ENCODE results near the gene EXOSC10. TPM values are rescaled to one million over a fixed set of nuclear protein-coding genes. Genes with fewer than 3 reads are reported as not detected.
"Not testable (repeated sequence)": the region's sequence is repeated elsewhere in the genome, so short reads cannot be mapped to it uniquely, and the experiment has no call there.

EXOSC10 gene
- polyA plus RNA-seq, 1 experiment: 65.9 TPM

DNA sequence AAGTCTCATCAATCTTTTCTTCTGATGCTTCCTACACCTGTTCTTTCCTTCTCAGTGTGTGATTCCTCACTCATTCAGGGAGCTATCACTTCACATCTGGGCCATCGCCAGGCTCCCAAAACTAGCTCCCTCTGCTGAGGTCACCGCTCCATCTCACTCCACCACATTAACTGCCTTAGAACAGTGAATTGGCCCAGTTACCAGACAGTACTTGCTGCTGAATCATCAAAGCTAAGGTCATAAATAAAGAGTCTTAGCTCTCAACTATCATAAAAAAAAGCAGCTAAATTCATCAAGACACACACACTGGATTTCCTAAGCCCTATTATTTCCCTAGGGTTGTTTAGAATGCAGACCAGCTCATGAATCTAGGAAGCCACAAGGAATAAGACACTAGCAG lies 21.0 kb downstream of the EXOSC10 start:
- Histone ChIP-seq H3K4me3 (ENCODE audit: low read depth, low read length) (no peak overlapping the region), H3K27me3 (ENCODE audit: control insufficient read depth, insufficient read depth, low read length) (no peaks in the 10 kb centered on the region), H3K27ac (ENCODE audit: low read depth, low read length) (no peak overlapping the region), H3K9me3 (ENCODE audit: control insufficient read depth, insufficient read depth, low read length) (no peaks in the 10 kb centered on the region)
- no peak for DNase-seq (ENCODE audit: low read depth, low spot score)
- TF ChIP-seq, protein P1, sequence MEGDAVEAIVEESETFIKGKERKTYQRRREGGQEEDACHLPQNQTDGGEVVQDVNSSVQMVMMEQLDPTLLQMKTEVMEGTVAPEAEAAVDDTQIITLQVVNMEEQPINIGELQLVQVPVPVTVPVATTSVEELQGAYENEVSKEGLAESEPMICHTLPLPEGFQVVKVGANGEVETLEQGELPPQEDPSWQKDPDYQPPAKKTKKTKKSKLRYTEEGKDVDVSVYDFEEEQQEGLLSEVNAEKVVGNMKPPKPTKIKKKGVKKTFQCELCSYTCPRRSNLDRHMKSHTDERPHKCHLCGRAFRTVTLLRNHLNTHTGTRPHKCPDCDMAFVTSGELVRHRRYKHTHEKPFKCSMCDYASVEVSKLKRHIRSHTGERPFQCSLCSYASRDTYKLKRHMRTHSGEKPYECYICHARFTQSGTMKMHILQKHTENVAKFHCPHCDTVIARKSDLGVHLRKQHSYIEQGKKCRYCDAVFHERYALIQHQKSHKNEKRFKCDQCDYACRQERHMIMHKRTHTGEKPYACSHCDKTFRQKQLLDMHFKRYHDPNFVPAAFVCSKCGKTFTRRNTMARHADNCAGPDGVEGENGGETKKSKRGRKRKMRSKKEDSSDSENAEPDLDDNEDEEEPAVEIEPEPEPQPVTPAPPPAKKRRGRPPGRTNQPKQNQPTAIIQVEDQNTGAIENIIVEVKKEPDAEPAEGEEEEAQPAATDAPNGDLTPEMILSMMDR (IDR thresholded peaks at IDR 0.05; ENCODE audit: low read depth, low read length): no peak
- ChIA-PET CTCF (interaction anchor here (5.4 kb wide), 1 partner anchor 41 kb away, joined by 30 read pairs; no protein-coding TSS in a partner anchor), POLR2A (interaction anchor here (0.6 kb wide), 1 partner anchor 16 kb away, joined by 4 read pairs; no protein-coding TSS in a partner anchor)

DNA sequence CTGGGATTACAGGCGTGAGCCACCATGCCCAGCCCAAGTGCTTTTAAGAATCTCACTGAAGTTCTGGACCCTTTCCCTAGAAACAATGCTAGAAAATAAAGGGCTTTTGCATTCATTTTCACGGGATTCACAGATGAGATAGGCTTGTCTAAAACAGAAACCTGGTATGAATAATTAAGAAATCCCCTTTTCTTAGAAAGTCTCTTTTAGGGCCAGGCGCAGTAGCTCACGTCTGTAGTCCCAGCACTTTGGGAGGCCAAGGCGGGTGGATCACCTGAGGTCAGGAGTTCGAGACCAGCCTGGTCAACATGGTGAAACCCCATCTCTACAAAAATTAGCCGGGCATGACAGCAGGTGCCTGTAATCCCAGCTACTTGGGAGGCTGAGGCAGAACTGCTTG lies 26.3 kb downstream of the EXOSC10 start:
- CTCF ChIA-PET: interaction anchor here (0.6 kb wide), 1 partner anchor 114 kb away, joined by 3 read pairs; no protein-coding TSS in a partner anchor
- POLR2A ChIA-PET; H3K27me3 ChIP-seq (ENCODE audit: control insufficient read depth, insufficient read depth, low read length); H3K9me3 ChIP-seq (ENCODE audit: control insufficient read depth, insufficient read depth, low read length); DNase-seq (ENCODE audit: low read depth, low spot score); H3K27ac ChIP-seq (ENCODE audit: low read depth, low read length); H3K4me3 ChIP-seq (ENCODE audit: low read depth, low read length): not testable (repeated sequence)

DNA sequence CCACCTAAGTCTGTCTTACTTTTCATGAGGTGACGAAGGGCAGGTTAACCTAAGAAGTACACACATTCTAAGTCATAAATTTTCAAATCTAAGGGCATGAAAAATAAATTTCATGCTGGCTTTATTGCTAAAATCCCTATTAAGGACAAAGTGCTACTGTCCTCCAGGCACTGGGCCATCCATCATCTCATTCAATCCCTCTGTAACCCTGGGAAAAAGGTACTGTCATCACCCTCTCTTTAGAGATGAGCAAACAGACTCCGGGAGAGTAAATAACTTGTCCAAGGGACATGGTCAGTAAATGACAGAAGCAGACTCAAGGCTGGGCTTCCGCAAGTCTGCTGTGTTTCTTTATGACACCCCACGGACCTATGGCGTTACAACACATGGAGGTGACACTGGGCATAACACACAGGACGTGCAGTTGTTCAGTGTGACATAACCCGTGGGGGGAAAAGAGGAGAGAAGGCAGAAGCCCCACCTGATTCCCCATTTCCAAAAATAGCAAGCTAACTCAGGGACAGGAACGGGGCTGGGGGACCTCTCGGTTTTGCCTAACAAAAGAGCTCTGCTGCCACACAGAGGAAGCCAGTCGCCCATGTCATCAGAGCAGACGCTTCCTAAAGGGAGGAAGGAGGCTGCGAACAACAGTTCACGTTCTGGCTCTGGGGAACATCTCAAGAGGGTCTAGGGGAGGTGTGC lies 27.3 kb downstream of the EXOSC10 start:
- TF ChIP-seq, protein P1 (IDR thresholded peaks at IDR 0.05; ENCODE audit: low read depth, low read length): no peak
- POLR2A ChIA-PET: no interaction called here
- Histone ChIP-seq H3K9me3 (ENCODE audit: control insufficient read depth, insufficient read depth, low read length) (no peaks in the 10 kb centered on the region), H3K27me3 (ENCODE audit: control insufficient read depth, insufficient read depth, low read length) (no peaks in the 10 kb centered on the region), H3K27ac (ENCODE audit: low read depth, low read length) (no peak overlapping the region), H3K4me3 (ENCODE audit: low read depth, low read length) (no peak overlapping the region)
- CTCF ChIA-PET: no interaction called here
- no peak for DNase-seq (ENCODE audit: low read depth, low spot score)

DNA sequence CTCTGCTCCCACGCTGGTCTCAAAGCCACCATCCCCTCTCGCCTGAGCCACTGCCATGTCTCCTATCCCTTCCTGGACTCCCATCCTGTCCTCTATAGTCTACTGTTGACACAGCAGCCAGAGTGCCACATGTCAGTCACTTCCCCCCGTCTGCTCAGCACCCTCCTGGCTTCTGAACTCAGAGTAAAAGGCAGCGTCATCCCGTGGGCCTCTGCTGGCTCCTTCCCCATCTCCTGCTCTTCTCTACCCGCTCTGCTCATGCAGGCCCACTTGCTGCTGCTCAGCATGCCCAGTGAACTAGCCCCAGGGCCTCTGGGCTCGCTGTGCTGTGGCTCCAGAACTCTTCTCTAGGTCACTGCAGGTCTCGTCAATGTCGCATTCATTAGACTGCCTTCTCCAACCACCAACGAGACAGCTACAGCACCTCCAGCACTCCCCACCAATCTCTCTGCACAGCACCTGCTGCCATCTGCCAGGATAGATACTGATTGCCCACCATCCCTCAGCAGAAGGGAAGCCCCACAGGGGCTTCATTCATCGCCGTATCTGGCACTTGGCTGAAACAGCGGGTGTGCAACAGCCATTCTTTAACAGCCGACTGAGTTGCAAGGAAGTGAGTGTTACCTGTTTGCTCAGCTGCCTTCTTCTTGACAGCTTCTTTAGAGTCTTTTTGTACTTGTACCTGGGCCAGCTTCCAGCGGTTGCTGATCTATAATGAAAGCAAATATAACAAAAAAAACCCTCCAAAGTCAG lies 28.0 kb downstream of the EXOSC10 start:
- DNase-seq (ENCODE audit: low read depth, low spot score): no peak
- H3K27me3 ChIP-seq (ENCODE audit: control insufficient read depth, insufficient read depth, low read length): no peaks in the 10 kb centered on the region
- TF ChIP-seq, protein P1 (IDR thresholded peaks at IDR 0.05; ENCODE audit: low read depth, low read length): no peak
- H3K27ac ChIP-seq (ENCODE audit: low read depth, low read length): no peak overlapping the region
- ChIA-PET POLR2A (interaction anchor here (0.7 kb wide), 1 partner anchor 40 kb away, joined by 3 read pairs; no protein-coding TSS in a partner anchor), CTCF (interaction anchor here (2.3 kb wide), 1 partner anchor 34 kb away, joined by 15 read pairs; no protein-coding TSS in a partner anchor)
- no peak overlapping the region for H3K4me3 ChIP-seq (ENCODE audit: low read depth, low read length)
- no peaks in the 10 kb centered on the region for H3K9me3 ChIP-seq (ENCODE audit: control insufficient read depth, insufficient read depth, low read length)

DNA sequence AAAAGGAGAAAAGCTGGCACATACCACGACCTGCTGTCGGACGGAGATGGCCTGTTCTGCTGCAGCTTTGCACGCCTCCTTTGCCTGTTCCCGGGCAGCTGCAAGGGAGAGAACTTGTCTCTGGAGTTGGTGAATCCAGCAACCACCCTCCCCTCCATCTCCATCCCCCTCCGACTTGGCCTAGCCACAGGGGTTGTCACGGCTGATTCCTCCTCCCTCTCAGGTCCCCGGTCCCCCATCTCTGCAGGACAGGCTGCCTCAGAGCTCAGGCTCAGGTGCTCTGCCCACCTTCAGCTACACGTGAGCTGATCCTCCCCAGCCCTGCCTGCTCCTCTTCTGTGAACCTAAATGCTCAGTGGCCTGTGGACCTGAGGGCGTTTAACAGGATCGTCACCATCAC lies 28.8 kb downstream of the EXOSC10 start:
- DNase-seq (ENCODE audit: low read depth, low spot score): no peak
- Histone ChIP-seq H3K9me3 (ENCODE audit: control insufficient read depth, insufficient read depth, low read length) (no peaks in the 10 kb centered on the region), H3K4me3 (ENCODE audit: low read depth, low read length) (no peak overlapping the region), H3K27ac (ENCODE audit: low read depth, low read length) (no peak overlapping the region), H3K27me3 (ENCODE audit: control insufficient read depth, insufficient read depth, low read length) (no peaks in the 10 kb centered on the region)
- TF ChIP-seq, protein P1 (IDR thresholded peaks at IDR 0.05; ENCODE audit: low read depth, low read length): no peak
- ChIA-PET CTCF (interaction anchor here (1.4 to 2.3 kb wide), 2 partner anchors 10 to 33 kb away, joined by 5 to 15 read pairs; no protein-coding TSS in a partner anchor), POLR2A (interaction anchor here (0.7 kb wide), 1 partner anchor 39 kb away, joined by 3 read pairs; no protein-coding TSS in a partner anchor)
